Ectodermal cell (in vitro differentiated cells): ENCODE measurements around the gene MAOA.

Experiments used
- H3K27ac ChIP-seq: 2 replicates; pipeline ENCODE4 v1.7.0; 2013; ENCODE audit warnings: mild to moderate bottlenecking, low read depth, low read length; ENCODE audit not compliant: insufficient read depth, poor library complexity, severe bottlenecking
- H3K27me3 ChIP-seq: 2 replicates; pipeline ENCODE4 v1.7.0; 2013; ENCODE audit warnings: mild to moderate bottlenecking, low read length; ENCODE audit not compliant: insufficient read depth, control insufficient read depth, poor library complexity, severe bottlenecking
- H3K36me3 ChIP-seq: one replicate; pipeline ENCODE4 v1.7.0; 2013; ENCODE audit warnings: low read length; ENCODE audit not compliant: control insufficient read depth, insufficient read depth
- H3K4me1 ChIP-seq: one replicate; pipeline ENCODE4 v1.7.0; 2013; ENCODE audit warnings: low read length; ENCODE audit not compliant: control insufficient read depth, insufficient read depth
- H3K4me3 ChIP-seq: 2 replicates; pipeline ENCODE4 v1.7.0; 2013; ENCODE audit warnings: low read depth, low read length, control low read depth; ENCODE audit not compliant: insufficient read depth
- H3K9me3 ChIP-seq: 2 replicates; pipeline ENCODE4 v1.7.0; 2013; ENCODE audit warnings: mild to moderate bottlenecking, low read length, moderate library complexity; ENCODE audit not compliant: control insufficient read depth
- WGBS, 2 experiments: methylation state at CpG; one replicate each; pipeline ENCODE4 v1.1.7; 2013; ENCODE audit warnings: missing lambda C conversion rate in 2 of 2; 5-methylcytosine and 5-hydroxymethylcytosine counted together

The MAOA gene

GRCh38 chrX:43747476-43747875 lies 91.4 kb downstream of the MAOA start:
- no peak overlapping the region for H3K4me3 ChIP-seq
- H3K27ac ChIP-seq: no peak overlapping the region
- WGBS, 2 experiments: 75 to 90% methylated on average over 1 of the region's 2 CpGs
- no peaks in the 10 kb centered on the region for H3K9me3 ChIP-seq
- H3K36me3 ChIP-seq: no peaks in the 10 kb centered on the region
- H3K27me3 ChIP-seq: no peaks in the 10 kb centered on the region
- H3K4me1 ChIP-seq: no peaks in the 10 kb centered on the region

- H3K4me1 ChIP-seq: no peaks in the 10 kb centered on the region
- H3K27me3 ChIP-seq: no peaks in the 10 kb centered on the region
- H3K36me3 ChIP-seq: no peaks in the 10 kb centered on the region
- H3K9me3 ChIP-seq: no peaks in the 10 kb centered on the region
- H3K4me3 ChIP-seq: no peak overlapping the region
- 39 to 44% methylated on average over 6 of the region's 6 CpGs for WGBS, 2 experiments
- H3K27ac ChIP-seq: no peak overlapping the region
Measured at GRCh38 chrX:43750248-43750676, 94.2 kb downstream of the MAOA start.

GRCh38 chrX:43753637-43754036 lies 97.5 kb downstream of the MAOA start:
- Histone ChIP-seq H3K4me3 (no peak overlapping the region), H3K36me3 (no peaks in the 10 kb centered on the region), H3K4me1 (no peaks in the 10 kb centered on the region), H3K27me3 (no peaks in the 10 kb centered on the region), H3K27ac (no peak overlapping the region), H3K9me3 (no peaks in the 10 kb centered on the region)
- 88 to 89% methylated on average over 3 of the region's 3 CpGs for WGBS, 2 experiments

GRCh38 chrX:43756076-43756475 lies 100.0 kb downstream of the MAOA start:
- H3K4me1 ChIP-seq: no peaks in the 10 kb centered on the region
- no peaks in the 10 kb centered on the region for H3K9me3 ChIP-seq
- H3K36me3 ChIP-seq: no peaks in the 10 kb centered on the region
- H3K27ac ChIP-seq: no peak overlapping the region
- no peaks in the 10 kb centered on the region for H3K27me3 ChIP-seq
- no peak overlapping the region for H3K4me3 ChIP-seq
- whole genome bisulfite sequencing, 2 experiments: 85 to 91% methylated on average over 5 of the region's 5 CpGs

- Histone ChIP-seq H3K9me3 (no peaks in the 10 kb centered on the region), H3K27me3 (no peaks in the 10 kb centered on the region), H3K36me3 (no peaks in the 10 kb centered on the region), H3K27ac (no peak overlapping the region), H3K4me1 (no peaks in the 10 kb centered on the region), H3K4me3 (no peak overlapping the region)
- 90 to 93% methylated on average over 7 of the region's 7 CpGs for WGBS, 2 experiments
Measured at GRCh38 chrX:43758044-43758443, 101.9 kb downstream of the MAOA start.

- Histone ChIP-seq H3K27me3 (no peaks in the 10 kb centered on the region), H3K4me1 (no peaks in the 10 kb centered on the region), H3K4me3 (no peak overlapping the region), H3K9me3 (no peaks in the 10 kb centered on the region), H3K27ac (no peak overlapping the region), H3K36me3 (no peaks in the 10 kb centered on the region)
- WGBS, 2 experiments: 91 to 96% methylated on average over 4 to 5 of the region's 5 CpGs
Measured at GRCh38 chrX:43785930-43786591, 130.0 kb downstream of the MAOA start.
